GM12864 (cell line): Measurements from ENCODE around the gene DLL1.
"Not testable (repeated sequence)": the region's sequence is repeated elsewhere in the genome, so short reads cannot be mapped to it uniquely, and the experiment has no call there.

Source experiments
- DNase-seq: peaks from one replicate; pipeline ENCODE4 v3.0.0-alpha.2; 2011; ENCODE audit warnings: low read depth
- H3K4me3 ChIP-seq: 2 replicates; pipeline ENCODE4 v1.5.1; 2011; ENCODE audit warnings: mild to moderate bottlenecking, low read depth, low read length, control low read depth
- TF ChIP-seq, protein P1 (sequence below): IDR thresholded peaks from 2 replicates; pipeline ENCODE4 v1.5.1; 2011; ENCODE audit warnings: low read depth, mild to moderate bottlenecking, moderate library complexity, low read length, control low read depth, inconsistent platforms; ENCODE audit errors: missing control alignments

DLL1 gene

DNA sequence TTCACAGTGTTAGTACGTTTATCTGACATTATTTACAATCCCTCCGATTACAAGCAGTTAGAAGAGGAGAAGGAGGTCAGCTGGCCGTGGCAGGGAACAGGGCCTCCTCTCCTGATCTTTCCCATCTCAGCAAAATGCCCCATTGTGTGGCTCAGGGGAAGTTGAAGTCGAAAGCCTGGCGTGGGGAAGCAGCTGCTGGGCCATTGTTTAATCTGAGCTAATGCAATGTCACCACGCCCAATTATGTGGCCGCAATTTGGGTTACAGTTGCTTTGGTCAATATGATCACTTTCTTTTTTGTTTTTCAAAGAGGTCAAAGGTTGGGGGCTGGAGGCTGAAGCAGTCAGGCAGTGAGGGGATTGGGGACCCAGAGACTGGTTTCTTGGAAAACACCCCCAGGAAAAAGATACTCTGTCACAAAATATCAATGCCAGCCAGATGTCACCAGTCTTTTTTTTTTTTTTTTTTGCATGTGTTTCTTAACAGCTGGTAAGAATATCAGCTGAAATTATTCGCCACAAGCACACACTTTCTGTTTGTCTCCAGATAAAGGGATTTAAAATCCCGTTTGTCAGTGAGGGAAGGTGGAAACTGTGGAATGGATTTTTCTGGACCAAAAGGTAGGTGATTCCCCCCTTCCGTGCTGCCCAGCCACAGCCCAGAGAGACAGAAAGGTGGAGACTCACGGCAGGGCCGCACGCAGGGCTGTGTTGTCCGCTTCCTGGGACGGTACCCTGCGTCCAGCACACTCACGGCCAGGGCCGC, 24.6 kb downstream of the DLL1 start:
- no peak overlapping the region for H3K4me3 ChIP-seq
- TF ChIP-seq, protein P1, sequence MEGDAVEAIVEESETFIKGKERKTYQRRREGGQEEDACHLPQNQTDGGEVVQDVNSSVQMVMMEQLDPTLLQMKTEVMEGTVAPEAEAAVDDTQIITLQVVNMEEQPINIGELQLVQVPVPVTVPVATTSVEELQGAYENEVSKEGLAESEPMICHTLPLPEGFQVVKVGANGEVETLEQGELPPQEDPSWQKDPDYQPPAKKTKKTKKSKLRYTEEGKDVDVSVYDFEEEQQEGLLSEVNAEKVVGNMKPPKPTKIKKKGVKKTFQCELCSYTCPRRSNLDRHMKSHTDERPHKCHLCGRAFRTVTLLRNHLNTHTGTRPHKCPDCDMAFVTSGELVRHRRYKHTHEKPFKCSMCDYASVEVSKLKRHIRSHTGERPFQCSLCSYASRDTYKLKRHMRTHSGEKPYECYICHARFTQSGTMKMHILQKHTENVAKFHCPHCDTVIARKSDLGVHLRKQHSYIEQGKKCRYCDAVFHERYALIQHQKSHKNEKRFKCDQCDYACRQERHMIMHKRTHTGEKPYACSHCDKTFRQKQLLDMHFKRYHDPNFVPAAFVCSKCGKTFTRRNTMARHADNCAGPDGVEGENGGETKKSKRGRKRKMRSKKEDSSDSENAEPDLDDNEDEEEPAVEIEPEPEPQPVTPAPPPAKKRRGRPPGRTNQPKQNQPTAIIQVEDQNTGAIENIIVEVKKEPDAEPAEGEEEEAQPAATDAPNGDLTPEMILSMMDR, result no peak
- DNase-seq, result no peak

DNA sequence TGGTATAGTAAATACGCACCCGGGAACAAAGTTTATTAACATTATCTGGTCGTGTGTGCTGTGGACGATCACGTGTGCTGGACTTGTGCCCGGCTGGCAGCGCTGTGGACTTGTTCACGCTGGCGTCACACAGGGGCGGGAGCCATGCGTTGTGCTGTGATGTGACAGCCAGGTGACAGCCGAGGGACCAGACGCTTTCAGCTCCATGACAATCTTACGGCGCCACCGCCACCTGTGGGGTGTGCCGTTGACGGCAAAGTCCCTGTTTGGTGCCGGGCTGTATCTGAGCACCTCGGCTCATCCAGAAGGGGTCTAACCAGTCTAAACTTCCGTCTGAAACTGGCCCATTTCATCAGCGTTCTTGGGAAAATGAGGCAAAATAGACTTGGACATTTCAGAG, 25.2 kb downstream of the DLL1 start:
- DNase-seq, result no peak
- TF ChIP-seq, protein P1, result no peak
- no peak overlapping the region for H3K4me3 ChIP-seq

DNA sequence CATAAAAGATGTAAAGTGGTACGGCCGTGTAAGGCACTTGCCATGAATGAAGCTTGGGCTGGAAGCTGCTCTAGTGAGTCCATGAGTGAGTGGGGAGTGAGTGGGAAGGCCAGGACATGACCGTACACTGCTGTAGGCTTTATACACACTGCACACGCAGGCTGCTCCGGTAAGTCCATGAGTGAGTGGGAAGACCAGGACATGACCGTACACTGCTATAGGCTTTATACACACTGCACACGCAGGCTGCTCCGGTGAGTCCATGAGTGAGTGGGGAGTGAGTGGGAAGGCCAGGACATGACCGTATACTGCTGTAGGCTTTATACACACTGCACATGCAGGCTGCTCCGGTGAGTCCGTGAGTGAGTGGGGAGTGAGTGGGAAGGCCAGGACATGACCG, 26.2 kb downstream of the DLL1 start:
- DNase-seq, H3K4me3 ChIP-seq: not testable (repeated sequence)

DNA sequence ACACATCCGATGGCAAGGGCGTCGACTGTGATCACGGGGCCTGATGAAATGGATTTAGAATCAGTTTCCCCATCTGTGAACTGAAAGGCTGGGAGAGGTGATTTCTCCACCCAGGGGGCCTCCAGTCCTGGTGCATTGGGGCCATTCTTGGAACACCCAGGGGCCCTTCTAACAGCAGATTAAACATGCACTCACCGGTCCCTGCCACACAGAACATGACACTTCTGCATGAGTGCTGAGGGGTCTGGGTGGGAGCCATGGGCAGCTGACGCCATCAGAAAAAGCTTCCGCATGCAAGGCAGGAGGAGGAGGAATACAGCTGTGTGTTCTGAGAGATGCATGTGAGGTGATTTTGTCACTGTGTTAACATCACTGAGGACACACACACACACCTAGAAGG, 26.8 kb downstream of the DLL1 start:
- H3K4me3 ChIP-seq, result no peak overlapping the region
- TF ChIP-seq, protein P1, result no peak
- no peak for DNase-seq

DNA sequence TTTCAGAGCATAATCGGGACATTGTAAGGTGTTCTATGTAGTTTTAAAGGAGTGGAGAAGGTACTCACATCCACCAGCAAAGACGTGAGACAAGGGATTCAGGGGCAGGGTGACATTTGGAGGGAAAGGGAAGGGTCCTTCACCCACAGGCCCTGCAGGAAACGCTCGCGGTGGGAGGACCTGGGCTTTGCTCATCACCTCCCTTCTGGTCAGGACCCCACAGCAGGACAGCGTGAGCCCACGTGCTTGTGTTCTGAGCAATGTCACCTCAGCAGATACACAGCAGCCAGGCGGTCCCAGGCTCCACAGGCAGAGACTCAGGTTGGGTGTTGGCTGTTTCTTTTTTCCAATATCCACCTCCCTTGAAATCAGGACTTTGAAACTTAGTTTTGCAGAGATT, 27.5 kb downstream of the DLL1 start:
- no peak for DNase-seq
- H3K4me3 ChIP-seq, result no peak overlapping the region
- TF ChIP-seq, protein P1, result no peak

DNA sequence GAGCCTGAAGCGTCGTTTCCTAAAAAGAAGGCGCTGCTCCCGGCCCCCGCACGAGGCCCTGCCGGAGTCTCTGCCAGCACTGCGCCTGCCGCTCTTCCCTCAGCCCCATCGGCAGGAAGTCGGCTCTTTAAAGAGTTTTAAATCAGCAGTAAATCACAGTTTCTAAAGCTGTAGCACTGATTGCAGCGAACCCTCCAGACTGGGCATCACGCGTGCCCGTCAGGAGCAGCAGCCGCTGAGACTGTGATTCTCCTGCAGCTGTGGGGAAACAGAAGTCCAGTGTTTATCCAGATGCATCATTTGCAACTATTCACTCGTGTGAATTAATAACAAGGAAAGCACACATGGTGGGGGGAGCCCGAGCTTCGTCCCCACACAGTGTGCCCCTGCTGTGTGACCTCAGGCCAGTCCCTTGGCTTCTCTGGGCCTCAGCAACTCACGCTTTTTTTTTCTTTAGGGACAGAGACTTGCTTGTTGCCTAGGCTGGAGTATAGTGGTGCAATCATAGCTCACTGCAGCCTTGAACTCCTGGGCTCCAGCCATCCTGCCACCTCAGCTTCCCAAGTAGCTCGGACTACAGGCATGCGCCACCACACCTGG, 28.3 kb downstream of the DLL1 start:
- H3K4me3 ChIP-seq, result no peak overlapping the region
- TF ChIP-seq, protein P1, result no peak
- DNase-seq, result no peak

DNA sequence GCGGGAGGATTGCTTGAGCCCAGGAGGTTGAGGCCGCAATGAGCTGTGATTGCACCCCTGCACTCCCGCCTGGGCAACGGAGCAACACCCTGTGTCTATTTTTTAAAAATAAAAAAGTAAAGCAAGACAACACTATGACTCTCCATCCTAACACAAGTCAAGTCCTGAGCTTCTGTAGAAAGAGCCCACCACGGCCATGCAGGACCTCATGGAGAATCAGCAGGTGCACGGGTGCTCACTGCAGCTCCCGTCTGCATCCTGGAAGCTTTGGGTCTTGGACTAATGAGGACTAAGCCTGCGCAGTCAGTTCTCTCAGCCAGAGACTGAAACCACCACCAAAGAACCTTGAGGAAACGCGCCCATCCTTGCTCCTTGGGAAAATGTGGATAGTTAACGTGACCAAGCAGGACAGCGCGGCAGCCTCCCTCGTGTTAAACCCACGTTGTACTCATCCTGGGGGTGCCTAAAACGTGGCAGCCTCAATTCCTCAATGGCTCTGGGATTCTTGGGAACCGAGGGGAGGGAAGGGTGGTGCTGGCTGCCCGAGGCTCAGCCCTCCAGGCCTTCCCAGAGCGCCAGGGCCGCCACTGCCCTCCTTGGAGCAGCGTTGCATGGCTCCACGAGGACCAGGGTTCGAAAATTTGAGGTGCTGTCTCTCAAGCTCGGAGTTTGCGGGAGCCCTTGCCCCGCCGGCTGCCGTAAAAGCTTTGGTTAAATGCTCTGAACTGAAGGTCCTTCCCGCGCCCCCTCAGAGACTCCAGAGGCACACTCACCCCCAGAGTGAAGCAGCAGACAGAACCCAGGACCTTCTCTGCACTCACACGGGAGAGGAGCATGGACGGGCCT, 29.0 kb downstream of the DLL1 start:
- DNase-seq, result no peak
- no peak overlapping the region for H3K4me3 ChIP-seq
- TF ChIP-seq, protein P1, result no peak
